Lower leg skin (tissue), 4 donors: ENCODE data around the gene KRTAP3-3. TPM values are rescaled to one million over a fixed set of nuclear protein-coding genes. Genes with fewer than 3 reads are reported as not detected.
"Not testable (repeated sequence)": the region's sequence is repeated elsewhere in the genome, so short reads cannot be mapped to it uniquely, and the experiment has no call there.

ENCODE experiments used
- DNase-seq, 2 donors: peaks; one replicate each; pipeline ENCODE4 v3.0.0-alpha.2; 2019; ENCODE audit warnings: low spot score in 2 of 2
- H3K4me3 ChIP-seq: fragments of 200-600 bp; sonication (generic); 2 replicates; pipeline ENCODE4 v1.5.1; 2017; ENCODE audit warnings: mild to moderate bottlenecking, low read depth; ENCODE audit not compliant: poor library complexity, severe bottlenecking
- POLR2A ChIP-seq, 2 donors: fragments of 450-650 bp; IDR thresholded peaks; one replicate each; pipeline ENCODE4 v1.6.1; 2016 to 2017; ENCODE audit warnings: antibody characterized with exemption in 2 of 2, mild to moderate bottlenecking in 1 of 2, moderate library complexity in 1 of 2
- WGBS, 2 donors: methylation state at CpG; one replicate each; pipeline ENCODE4 v1.1.5; 2018; 5-methylcytosine and 5-hydroxymethylcytosine counted together
- intact Hi-C: fragments of 100-400 bp; cut with DNase I; formaldehyde crosslinking; loops from one replicate; pipeline ENCODE4 v1.15.0; 2023; ENCODE audit warnings: low total_unique reads
- total RNA-seq, 4 donors: library from RNA; depleted of rRNA; stranded (reverse); fragments of >200 nt; gene quantifications; one replicate each; pipeline ENCODE4 v1.1.0, GENCODE V29; 2016
- TF ChIP-seq, protein P1 (sequence below), 3 donors: fragments of 450-650 bp; IDR thresholded peaks; one replicate each; pipeline ENCODE4 v1.5.1; 2016; ENCODE audit warnings: antibody characterized with exemption in 3 of 3, mild to moderate bottlenecking in 3 of 3, moderate library complexity in 2 of 3

KRTAP3-3 gene
- total RNA-seq = 10 to 100 TPM in 1 of 4 donors, not detected in 3; 11.6 TPM

GRCh38 chr17:40993839-40994238 is at the start of gene KRTAP3-3:
Gene KRTAP3-3, minus strand, starts transcription at chr17:40994164. Its CDS starts 67 bp downstream, at chr17:40994097.
- WGBS, 2 donors = 49 to 59% methylated on average over 4 of the region's 4 CpGs
- H3K4me3 ChIP-seq = no peak within 1 kb of the TSS
- intact Hi-C loops = no loop called here
- DNase-seq = no peak
- no peak for TF ChIP-seq POLR2A (IDR thresholded peaks at IDR 0.05)
- TF ChIP-seq, protein P1, sequence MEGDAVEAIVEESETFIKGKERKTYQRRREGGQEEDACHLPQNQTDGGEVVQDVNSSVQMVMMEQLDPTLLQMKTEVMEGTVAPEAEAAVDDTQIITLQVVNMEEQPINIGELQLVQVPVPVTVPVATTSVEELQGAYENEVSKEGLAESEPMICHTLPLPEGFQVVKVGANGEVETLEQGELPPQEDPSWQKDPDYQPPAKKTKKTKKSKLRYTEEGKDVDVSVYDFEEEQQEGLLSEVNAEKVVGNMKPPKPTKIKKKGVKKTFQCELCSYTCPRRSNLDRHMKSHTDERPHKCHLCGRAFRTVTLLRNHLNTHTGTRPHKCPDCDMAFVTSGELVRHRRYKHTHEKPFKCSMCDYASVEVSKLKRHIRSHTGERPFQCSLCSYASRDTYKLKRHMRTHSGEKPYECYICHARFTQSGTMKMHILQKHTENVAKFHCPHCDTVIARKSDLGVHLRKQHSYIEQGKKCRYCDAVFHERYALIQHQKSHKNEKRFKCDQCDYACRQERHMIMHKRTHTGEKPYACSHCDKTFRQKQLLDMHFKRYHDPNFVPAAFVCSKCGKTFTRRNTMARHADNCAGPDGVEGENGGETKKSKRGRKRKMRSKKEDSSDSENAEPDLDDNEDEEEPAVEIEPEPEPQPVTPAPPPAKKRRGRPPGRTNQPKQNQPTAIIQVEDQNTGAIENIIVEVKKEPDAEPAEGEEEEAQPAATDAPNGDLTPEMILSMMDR (IDR thresholded peaks at IDR 0.05) = no peak

GRCh38 chr17:41042953-41043352 is 49.0 kb upstream of the KRTAP3-3 start:
- intact Hi-C loops = no loop called here
- DNase-seq = no peak
- TF ChIP-seq, protein P1 (IDR thresholded peaks at IDR 0.05) = no peak
- no peak for TF ChIP-seq POLR2A (IDR thresholded peaks at IDR 0.05)
- H3K4me3 ChIP-seq = no peak overlapping the region
- 97 to 98% methylated on average over 1 of the region's 1 CpG for WGBS, 2 donors

GRCh38 chr17:41040783-41041571 is 47.0 kb upstream of the KRTAP3-3 start, which contains the start of gene KRTAP1-1:
Gene KRTAP1-1, minus strand, starts transcription at chr17:41041450. Its CDS starts 53 bp downstream, at chr17:41041397.
- 48 to 70% methylated on average over 10 to 13 of the region's 14 CpGs for WGBS, 2 donors
- H3K4me3 ChIP-seq, DNase-seq, intact Hi-C loops: not testable (repeated sequence)

DNA sequence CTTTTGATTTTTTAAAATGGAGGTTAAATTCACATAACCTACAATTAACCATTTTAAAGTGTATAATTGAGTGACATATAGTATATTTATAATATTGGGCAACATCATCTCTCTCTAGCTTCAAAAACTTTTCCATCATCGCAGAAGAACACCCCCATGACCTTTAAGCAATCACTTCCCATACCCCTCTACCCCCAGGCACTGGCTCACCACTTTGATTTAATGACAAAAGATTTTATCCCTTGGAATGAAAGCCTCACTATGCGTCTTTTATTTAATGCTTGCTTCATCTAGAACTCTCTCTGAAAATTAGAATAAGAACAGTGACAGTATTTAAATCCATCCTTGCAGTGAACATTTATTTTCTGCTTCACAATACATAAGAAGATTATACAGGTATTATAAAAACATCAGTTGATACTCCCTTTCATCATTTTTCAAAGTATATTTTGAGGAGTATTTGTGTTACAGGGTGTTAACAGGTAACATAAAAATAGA is 43.9 kb upstream of the KRTAP3-3 start:
- H3K4me3 ChIP-seq = no peak overlapping the region
- intact Hi-C loops = no loop called here
- no peak for DNase-seq
- no peak for TF ChIP-seq POLR2A (IDR thresholded peaks at IDR 0.05)
- TF ChIP-seq, protein P1 (IDR thresholded peaks at IDR 0.05) = no peak
- 79 to 88% methylated on average over 2 of the region's 2 CpGs for WGBS, 2 donors

- intact Hi-C loops, H3K4me3 ChIP-seq, DNase-seq: not testable (repeated sequence)
- WGBS, 2 donors = 77 to 78% methylated on average over 7 to 8 of the region's 10 CpGs
These were observed 40.5 kb upstream of the KRTAP3-3 start, which contains the start of gene KRTAP1-3 for GRCh38 chr17:41034346-41034935. Gene KRTAP1-3, minus strand, starts transcription at chr17:41034874. Its CDS starts 53 bp downstream, at chr17:41034821.

DNA sequence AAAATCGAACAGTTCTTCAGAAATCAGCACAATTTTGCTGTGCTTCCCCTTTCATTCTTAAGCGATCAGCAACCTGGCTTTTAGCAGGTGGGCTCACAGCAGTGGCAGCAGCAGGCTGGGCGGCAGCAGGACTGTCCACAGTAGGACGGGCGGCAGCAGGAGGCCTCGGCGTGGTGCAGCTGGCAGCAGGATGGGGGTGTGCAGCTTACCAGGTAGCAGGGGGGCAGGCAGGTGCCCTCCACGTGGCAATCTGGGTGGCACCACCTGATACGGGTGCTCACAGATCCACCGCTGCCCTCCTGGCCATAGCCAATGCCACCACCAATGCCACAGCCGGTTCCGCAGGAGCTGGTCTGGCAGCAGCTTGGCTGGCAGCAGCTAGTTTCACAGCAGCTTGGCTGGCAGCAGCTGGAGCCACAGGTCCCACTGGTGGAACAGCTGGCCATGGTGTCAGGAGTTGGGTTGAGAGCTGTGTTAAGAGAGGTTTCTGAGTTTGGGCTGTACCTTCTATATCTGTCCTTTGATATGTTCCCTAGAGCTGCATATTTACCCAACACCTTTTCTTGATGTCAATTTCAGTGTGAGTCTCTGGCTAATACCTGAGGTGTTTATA is 35.8 kb upstream of the KRTAP3-3 start, which contains the start of gene KRTAP1-4:
Gene KRTAP1-4 (minus strand): TSS at position 563 of the 613 bp plus-strand sequence. CDS start 117 bp downstream, at position 446.
- no peak for DNase-seq
- TF ChIP-seq, protein P1 (IDR thresholded peaks at IDR 0.05) = no peak
- TF ChIP-seq POLR2A (IDR thresholded peaks at IDR 0.05) = no peak
- H3K4me3 ChIP-seq = no peak within 1 kb of the TSS
- 77 to 89% methylated on average over 10 to 12 of the region's 12 CpGs for WGBS, 2 donors
- intact Hi-C loops = no loop called here
